IMR-90 (cell line): ENCODE measurements around the gene C6orf136. TPM values are rescaled to one million over a fixed set of nuclear protein-coding genes. Genes with fewer than 3 reads are reported as not detected.

Experiments
- CHD1 ChIP-seq: IDR thresholded peaks from 2 replicates; pipeline ENCODE4 v1.6.1; 2012; ENCODE audit warnings: low read depth, low read length, improper control_type of control experiment
- RAD21 ChIP-seq: IDR thresholded peaks from 2 replicates; pipeline ENCODE4 v1.6.1; 2012; ENCODE audit warnings: low read length, improper control_type of control experiment
- SMC3 ChIP-seq: fragments of 150-350 bp; IDR thresholded peaks from 2 replicates; pipeline ENCODE4 v1.6.1; 2016; ENCODE audit warnings: low read depth, mild to moderate bottlenecking, antibody characterized with exemption, low read length, moderate library complexity
- polyA plus RNA-seq, 3 experiments: library from polyadenylated mRNA; depleted of rRNA; stranded (reverse); fragments of >200 nt; gene quantifications; 2 replicates each; pipeline ENCODE4 v1.2.3, GENCODE V29; 2012; ENCODE audit warnings: low replicate concordance in 1 of 3
- total RNA-seq: library from RNA; depleted of rRNA; stranded (reverse); fragments of >200 nt; gene quantifications from 2 replicates; pipeline ENCODE4 v1.2.3, GENCODE V29; 2012
- TF ChIP-seq, protein P1 (sequence below): conservative IDR thresholded peaks from 2 replicates; pipeline ENCODE4 v1.5.1; 2012; ENCODE audit warnings: mild to moderate bottlenecking, low read depth, low read length, improper control_type of control experiment

The C6orf136 gene
- total and polyA plus RNA-seq, 2 of the 4 experiments (the other 2 are of a cell fraction), result 1.1 to 11.7 TPM

DNA sequence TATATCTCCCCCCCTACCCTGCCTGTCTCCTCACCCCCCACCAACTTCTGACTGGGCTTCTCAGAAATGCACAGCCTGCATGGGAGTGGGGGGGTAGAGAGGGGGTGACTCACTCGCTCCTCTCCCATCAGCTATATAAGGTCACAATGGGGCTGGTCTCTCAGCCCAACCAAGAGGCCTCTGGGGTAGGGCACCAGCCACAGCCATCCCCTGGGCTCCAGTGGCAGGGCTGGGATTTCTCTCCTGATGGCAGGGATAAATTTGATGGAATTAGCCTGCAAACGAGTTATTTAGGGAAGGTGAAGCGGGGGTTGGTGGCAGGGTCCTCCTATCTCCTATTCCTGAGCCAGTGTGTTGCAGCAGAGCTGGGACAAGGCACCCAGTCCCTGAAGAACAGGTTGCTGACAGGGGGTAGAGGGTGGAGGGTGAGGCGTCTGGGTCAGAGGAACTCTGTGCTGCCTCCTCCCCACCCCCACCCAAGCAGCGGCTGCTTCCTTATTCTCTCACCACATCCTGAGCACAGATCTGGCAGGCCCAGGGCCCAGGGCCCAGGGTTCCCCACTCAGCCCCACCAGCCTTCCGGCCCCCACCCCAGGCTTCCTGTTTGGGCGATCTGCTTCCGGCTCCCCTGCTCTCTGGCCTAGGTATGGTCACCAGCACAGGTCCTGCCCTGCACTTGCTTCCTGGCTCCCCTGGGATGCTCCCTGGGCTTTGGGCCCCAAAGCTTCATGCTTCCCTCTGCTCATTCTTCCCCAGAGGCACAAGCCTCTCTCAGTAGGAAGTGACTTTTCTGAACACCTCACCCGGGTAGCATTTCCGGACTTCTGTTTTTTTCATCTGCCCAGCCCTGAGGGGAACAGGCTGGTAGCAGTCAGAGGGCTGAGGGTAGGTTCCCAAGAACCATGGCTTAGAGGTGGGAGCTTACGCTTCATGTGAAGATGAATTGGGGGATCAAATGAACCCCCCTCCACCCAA, 35.5 kb downstream of the C6orf136 start (continued):
- TF ChIP-seq, protein P1, sequence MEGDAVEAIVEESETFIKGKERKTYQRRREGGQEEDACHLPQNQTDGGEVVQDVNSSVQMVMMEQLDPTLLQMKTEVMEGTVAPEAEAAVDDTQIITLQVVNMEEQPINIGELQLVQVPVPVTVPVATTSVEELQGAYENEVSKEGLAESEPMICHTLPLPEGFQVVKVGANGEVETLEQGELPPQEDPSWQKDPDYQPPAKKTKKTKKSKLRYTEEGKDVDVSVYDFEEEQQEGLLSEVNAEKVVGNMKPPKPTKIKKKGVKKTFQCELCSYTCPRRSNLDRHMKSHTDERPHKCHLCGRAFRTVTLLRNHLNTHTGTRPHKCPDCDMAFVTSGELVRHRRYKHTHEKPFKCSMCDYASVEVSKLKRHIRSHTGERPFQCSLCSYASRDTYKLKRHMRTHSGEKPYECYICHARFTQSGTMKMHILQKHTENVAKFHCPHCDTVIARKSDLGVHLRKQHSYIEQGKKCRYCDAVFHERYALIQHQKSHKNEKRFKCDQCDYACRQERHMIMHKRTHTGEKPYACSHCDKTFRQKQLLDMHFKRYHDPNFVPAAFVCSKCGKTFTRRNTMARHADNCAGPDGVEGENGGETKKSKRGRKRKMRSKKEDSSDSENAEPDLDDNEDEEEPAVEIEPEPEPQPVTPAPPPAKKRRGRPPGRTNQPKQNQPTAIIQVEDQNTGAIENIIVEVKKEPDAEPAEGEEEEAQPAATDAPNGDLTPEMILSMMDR, result no peak
- TF ChIP-seq CHD1 (0 out of 2 replicates have a peak, but pooled peaks have one; percentile 62), SMC3 (peak; percentile 28; the same call in 1 of the 2 replicates), RAD21 (peak; percentile 5; the same call in 1 of the 2 replicates)
